Colonic mucosa (tissue), 4 donors: Measurements from ENCODE around the gene CERS4. TPM values are rescaled to one million over a fixed set of nuclear protein-coding genes. Genes with fewer than 3 reads are reported as not detected.
A peak's percentile ranks its signal among the peaks of the same experiment; 100 is the strongest.

Experiments used
- DNase-seq: peaks from one replicate; pipeline ENCODE4 v3.0.0-alpha.2; 2020
- H3K27ac ChIP-seq: fragments of 200-600 bp; one replicate; pipeline ENCODE4 v1.8.0; 2021
- H3K27me3 ChIP-seq: fragments of 200-600 bp; one replicate; pipeline ENCODE4 v1.8.0; 2021
- H3K36me3 ChIP-seq: fragments of 200-600 bp; one replicate; pipeline ENCODE4 v1.8.0; 2021
- H3K4me1 ChIP-seq: fragments of 200-600 bp; one replicate; pipeline ENCODE4 v1.8.0; 2021; ENCODE audit warnings: mild to moderate bottlenecking
- H3K4me3 ChIP-seq: fragments of 200-600 bp; one replicate; pipeline ENCODE4 v1.8.0; 2021
- H3K9ac ChIP-seq, 2 donors: one replicate each; pipeline ENCODE4 v1.7.0; 2013; ENCODE audit warnings: control low read depth in 2 of 2, low read depth in 2 of 2, low read length in 2 of 2
- H3K9me3 ChIP-seq: fragments of 200-600 bp; one replicate; pipeline ENCODE4 v1.8.0; 2021
- CTCF ChIP-seq: fragments of 200-600 bp; IDR thresholded peaks from one replicate; pipeline ENCODE4 v1.8.0; 2022; ENCODE audit warnings: antibody characterized with exemption, mild to moderate bottlenecking
- intact Hi-C: fragments of 100-400 bp; cut with DNase I; formaldehyde crosslinking; loops from one replicate; pipeline ENCODE4 v1.14.1; 2022
- total RNA-seq, 2 donors: library from RNA; stranded (reverse); fragmentation: NEBNext Ultra II Directional in 1 of 2; extraction: Animal tissue kit (Norgen Biotek cat#: 25700) in 1 of 2; gene quantifications; one replicate each; pipeline ENCODE4 v1.2.1, GENCODE V29; 2021
- donor health status: healthy.
- donor health status: DM: no; HTN: no; CAD: no.
- donor health status: DM: no; HTN: no; CAD: no.

Gene CERS4
- total RNA-seq, 2 donors from 2014 or later, result 2.9 to 5.3 TPM

- intact Hi-C loops, result no loop called here
- Histone ChIP-seq H3K36me3 (no peaks in the 10 kb centered on the region), H3K27me3 (no peaks in the 10 kb centered on the region), H3K4me3 (no peak overlapping the region), H3K4me1 (no peaks in the 10 kb centered on the region), H3K9me3 (no peaks in the 10 kb centered on the region), H3K27ac (no peak overlapping the region), H3K9ac (no peak overlapping the region)
- TF ChIP-seq CTCF, result no peak
- DNase-seq, result no peak
These were observed 29.1 kb downstream of the CERS4 start for GRCh38 chr19:8238251-8238650.

GRCh38 chr19:8239528-8240273 is 30.5 kb downstream of the CERS4 start:
- no peak for DNase-seq
- no peak overlapping the region for H3K9ac ChIP-seq
- H3K27ac ChIP-seq, result no peak overlapping the region
- H3K4me1 ChIP-seq, result no peaks in the 10 kb centered on the region
- H3K4me3 ChIP-seq, result no peak overlapping the region
- H3K36me3 ChIP-seq, result no peaks in the 10 kb centered on the region
- intact Hi-C loops, result no loop called here
- H3K27me3 ChIP-seq, result no peaks in the 10 kb centered on the region
- TF ChIP-seq CTCF, result no peak
- H3K9me3 ChIP-seq, result no peaks in the 10 kb centered on the region

- DNase-seq, result peak; percentile 74
- no peaks in the 10 kb centered on the region for H3K4me1 ChIP-seq
- intact Hi-C loops, result no loop called here
- no peaks in the 10 kb centered on the region for H3K36me3 ChIP-seq
- H3K4me3 ChIP-seq, result no peak overlapping the region
- no peak for TF ChIP-seq CTCF
- no peaks in the 10 kb centered on the region for H3K27me3 ChIP-seq
- H3K9me3 ChIP-seq, result no peaks in the 10 kb centered on the region
- H3K9ac ChIP-seq, result no peak overlapping the region
- no peak overlapping the region for H3K27ac ChIP-seq
These were observed 31.4 kb downstream of the CERS4 start for GRCh38 chr19:8240274-8241229.

GRCh38 chr19:8241646-8242045 is 32.5 kb downstream of the CERS4 start:
- no peak overlapping the region for H3K4me3 ChIP-seq
- H3K9ac ChIP-seq, result no peak overlapping the region
- no peaks in the 10 kb centered on the region for H3K9me3 ChIP-seq
- H3K4me1 ChIP-seq, result no peaks in the 10 kb centered on the region
- H3K27me3 ChIP-seq, result no peaks in the 10 kb centered on the region
- DNase-seq, result no peak
- intact Hi-C loops, result no loop called here
- H3K36me3 ChIP-seq, result no peaks in the 10 kb centered on the region
- no peak overlapping the region for H3K27ac ChIP-seq
- no peak for TF ChIP-seq CTCF

- H3K9ac ChIP-seq, result no peak overlapping the region
These were observed 33.1 kb downstream of the CERS4 start for GRCh38 chr19:8242211-8242821.

More at GRCh38 chr19:8242211-8242821, 33.1 kb downstream of the CERS4 start:
- H3K27me3 ChIP-seq, result no peaks in the 10 kb centered on the region
- TF ChIP-seq CTCF, result no peak
- H3K27ac ChIP-seq, result no peak overlapping the region
- DNase-seq, result no peak
- intact Hi-C loops, result no loop called here
- H3K36me3 ChIP-seq, result no peaks in the 10 kb centered on the region
- H3K4me1 ChIP-seq, result no peaks in the 10 kb centered on the region
- H3K9me3 ChIP-seq, result no peaks in the 10 kb centered on the region
- no peak overlapping the region for H3K4me3 ChIP-seq
